Loucy (cell line): ENCODE data around the gene BMERB1.

Source experiments
- H2AFZ ChIP-seq: fragments of 200-600 bp; sonication (generic); 2 replicates; pipeline ENCODE4 v1.6.0; 2016; ENCODE audit warnings: antibody characterized with exemption, mild to moderate bottlenecking, low read length, moderate library complexity
- H3F3A ChIP-seq: fragments of 200-600 bp; 2 replicates; pipeline ENCODE4 v1.6.0; 2016; ENCODE audit warnings: antibody characterized with exemption, low read depth, mild to moderate bottlenecking
- H3K27me3 ChIP-seq: fragments of 200-600 bp; sonication (generic); 2 replicates; pipeline ENCODE4 v1.6.1; 2014; ENCODE audit warnings: low read length, mild to moderate bottlenecking; ENCODE audit not compliant: insufficient read depth, poor library complexity, severe bottlenecking
- H3K36me3 ChIP-seq: fragments of 200-600 bp; sonication (generic); 2 replicates; pipeline ENCODE4 v1.6.1; 2016; ENCODE audit warnings: low read length; ENCODE audit not compliant: insufficient read depth
- H3K4me1 ChIP-seq: fragments of 200-600 bp; sonication (generic); 2 replicates; pipeline ENCODE4 v1.5.1; 2014; ENCODE audit warnings: low read length, mild to moderate bottlenecking; ENCODE audit not compliant: insufficient read depth, poor library complexity, severe bottlenecking
- H3K4me2 ChIP-seq: fragments of 200-600 bp; sonication (generic); 2 replicates; pipeline ENCODE4 v1.6.0; 2014; ENCODE audit warnings: antibody characterized with exemption, low read length, low read depth, mild to moderate bottlenecking; ENCODE audit not compliant: poor library complexity, severe bottlenecking
- H3K4me3 ChIP-seq: fragments of 200-600 bp; sonication (generic); 2 replicates; pipeline ENCODE4 v1.5.1; 2014; ENCODE audit warnings: low read length, mild to moderate bottlenecking, mixed read lengths; ENCODE audit not compliant: poor library complexity, severe bottlenecking
- H3K79me2 ChIP-seq: fragments of 200-600 bp; sonication (generic); 2 replicates; pipeline ENCODE4 v1.6.1; 2014; ENCODE audit warnings: low read length; ENCODE audit not compliant: insufficient read depth
- H3K9ac ChIP-seq: fragments of 200-600 bp; sonication (generic); 2 replicates; pipeline ENCODE4 v1.6.0; 2014; ENCODE audit warnings: mild to moderate bottlenecking, low read depth, low read length, moderate library complexity; ENCODE audit not compliant: poor library complexity, severe bottlenecking
- H3K9me2 ChIP-seq: fragments of 200-600 bp; sonication (generic); replicated peaks from 2 replicates; pipeline ENCODE4 v1.6.1; 2016; ENCODE audit warnings: low read depth, low read length, mixed read lengths
- H3K9me3 ChIP-seq: fragments of 200-600 bp; sonication (generic); 2 replicates; pipeline ENCODE4 v1.6.1; 2014; ENCODE audit warnings: mild to moderate bottlenecking, antibody characterized with exemption, low read length, low read depth; ENCODE audit not compliant: insufficient read depth
- H4K20me1 ChIP-seq: fragments of 200-600 bp; sonication (generic); 2 replicates; pipeline ENCODE4 v1.6.0; 2014; ENCODE audit warnings: antibody characterized with exemption, low read length, mild to moderate bottlenecking; ENCODE audit not compliant: insufficient read depth, poor library complexity, severe bottlenecking
- EZH2phosphoT487 ChIP-seq: fragments of 200-600 bp; IDR thresholded peaks from 2 replicates; pipeline ENCODE4 v1.6.1; 2018; ENCODE audit warnings: antibody characterized with exemption, mild to moderate bottlenecking, moderate library complexity, borderline replicate concordance
- TF ChIP-seq, protein P1 (sequence below): fragments of 200-600 bp; sonication (generic); conservative IDR thresholded peaks from 2 replicates; pipeline ENCODE4 v1.5.1; 2014; ENCODE audit warnings: mild to moderate bottlenecking, antibody characterized with exemption, low read length

BMERB1 gene

DNA sequence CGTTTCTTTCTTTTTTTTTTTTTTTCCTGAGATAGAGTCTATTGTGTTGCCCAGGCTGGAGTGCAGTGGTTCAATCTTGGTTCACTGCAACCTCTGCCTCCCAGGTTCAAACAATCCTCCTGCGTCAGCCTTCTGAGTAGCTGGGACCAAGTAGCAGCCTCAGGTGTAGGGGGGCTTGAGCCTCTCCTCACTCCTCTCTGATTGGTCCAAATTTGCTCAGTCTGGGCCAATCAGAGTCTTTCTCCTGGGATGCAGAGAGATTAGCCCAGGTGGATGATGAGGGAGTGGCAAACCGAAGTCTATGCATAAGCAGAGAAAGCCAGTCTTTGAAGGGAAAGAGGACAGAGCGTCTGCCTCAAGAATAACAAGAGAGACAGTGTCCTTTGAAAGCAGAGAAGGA is 99.0 kb downstream of the BMERB1 start:
- no peak overlapping the region for H3K4me3 ChIP-seq
- no peak overlapping the region for H2AFZ ChIP-seq
- H3K9me2 ChIP-seq, result no peaks in the 10 kb centered on the region
- H3K79me2 ChIP-seq, result no peaks in the 10 kb centered on the region
- H3K4me1 ChIP-seq, result no peaks in the 10 kb centered on the region
- H3K9ac ChIP-seq, result no peak overlapping the region
- no peaks in the 10 kb centered on the region for H3K27me3 ChIP-seq
- no peak overlapping the region for H3K4me2 ChIP-seq
- H3K9me3 ChIP-seq, result no peaks in the 10 kb centered on the region
- no peaks in the 10 kb centered on the region for H3K36me3 ChIP-seq
- H4K20me1 ChIP-seq, result no peaks in the 10 kb centered on the region
- no peaks in the 10 kb centered on the region for H3F3A ChIP-seq
- TF ChIP-seq EZH2phosphoT487, result no peak
- TF ChIP-seq, protein P1, sequence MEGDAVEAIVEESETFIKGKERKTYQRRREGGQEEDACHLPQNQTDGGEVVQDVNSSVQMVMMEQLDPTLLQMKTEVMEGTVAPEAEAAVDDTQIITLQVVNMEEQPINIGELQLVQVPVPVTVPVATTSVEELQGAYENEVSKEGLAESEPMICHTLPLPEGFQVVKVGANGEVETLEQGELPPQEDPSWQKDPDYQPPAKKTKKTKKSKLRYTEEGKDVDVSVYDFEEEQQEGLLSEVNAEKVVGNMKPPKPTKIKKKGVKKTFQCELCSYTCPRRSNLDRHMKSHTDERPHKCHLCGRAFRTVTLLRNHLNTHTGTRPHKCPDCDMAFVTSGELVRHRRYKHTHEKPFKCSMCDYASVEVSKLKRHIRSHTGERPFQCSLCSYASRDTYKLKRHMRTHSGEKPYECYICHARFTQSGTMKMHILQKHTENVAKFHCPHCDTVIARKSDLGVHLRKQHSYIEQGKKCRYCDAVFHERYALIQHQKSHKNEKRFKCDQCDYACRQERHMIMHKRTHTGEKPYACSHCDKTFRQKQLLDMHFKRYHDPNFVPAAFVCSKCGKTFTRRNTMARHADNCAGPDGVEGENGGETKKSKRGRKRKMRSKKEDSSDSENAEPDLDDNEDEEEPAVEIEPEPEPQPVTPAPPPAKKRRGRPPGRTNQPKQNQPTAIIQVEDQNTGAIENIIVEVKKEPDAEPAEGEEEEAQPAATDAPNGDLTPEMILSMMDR, result no peak

DNA sequence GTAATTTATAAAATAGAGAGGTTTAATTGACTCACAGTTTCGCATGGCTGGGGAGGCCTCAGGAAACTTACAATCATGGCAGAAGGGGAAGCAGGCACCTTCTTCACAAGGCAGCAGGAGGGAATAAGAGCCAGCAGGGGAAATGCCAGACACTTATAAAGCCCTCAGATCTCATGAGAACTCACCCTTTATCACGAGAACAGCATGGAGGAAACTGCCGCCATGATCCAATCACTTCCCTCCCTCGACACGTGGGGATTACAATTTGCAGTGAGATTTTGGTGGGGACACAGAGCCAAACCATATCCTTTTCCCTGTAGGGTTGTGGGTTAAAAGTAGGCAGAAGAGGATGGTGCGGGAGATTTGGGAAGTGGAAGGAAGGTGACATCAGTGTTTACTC is 101.4 kb downstream of the BMERB1 start:
- H4K20me1 ChIP-seq, result no peaks in the 10 kb centered on the region
- H3K36me3 ChIP-seq, result no peaks in the 10 kb centered on the region
- H3K4me3 ChIP-seq, result no peak overlapping the region
- no peaks in the 10 kb centered on the region for H3K79me2 ChIP-seq
- no peak overlapping the region for H3K9ac ChIP-seq
- no peaks in the 10 kb centered on the region for H3K9me3 ChIP-seq
- no peaks in the 10 kb centered on the region for H3K4me1 ChIP-seq
- H3K4me2 ChIP-seq, result no peak overlapping the region
- no peaks in the 10 kb centered on the region for H3K27me3 ChIP-seq
- no peaks in the 10 kb centered on the region for H3K9me2 ChIP-seq
- no peak overlapping the region for H2AFZ ChIP-seq
- no peaks in the 10 kb centered on the region for H3F3A ChIP-seq
- no peak for TF ChIP-seq EZH2phosphoT487
- TF ChIP-seq, protein P1, result no peak

DNA sequence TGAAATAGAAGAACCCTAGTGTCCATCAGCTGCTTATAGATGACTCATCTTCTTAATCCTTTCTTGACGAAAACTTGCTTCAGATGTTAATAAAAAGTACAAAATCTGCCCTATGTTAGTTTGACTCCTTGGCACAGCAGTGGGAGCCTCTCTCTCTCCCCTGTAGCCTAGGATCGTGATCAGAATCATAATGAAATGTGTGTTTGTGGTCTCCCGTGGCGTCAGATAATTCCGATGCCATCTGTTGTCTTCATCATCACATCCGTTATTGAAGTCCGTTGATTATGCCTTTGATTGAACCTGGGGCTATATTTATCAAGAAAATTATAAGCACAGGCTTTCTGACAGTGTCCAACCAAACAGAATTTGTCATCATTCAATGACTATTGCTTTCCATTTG is 102.5 kb downstream of the BMERB1 start:
- H3F3A ChIP-seq, result no peaks in the 10 kb centered on the region
- no peaks in the 10 kb centered on the region for H3K79me2 ChIP-seq
- no peak overlapping the region for H3K4me3 ChIP-seq
- TF ChIP-seq EZH2phosphoT487, result no peak
- TF ChIP-seq, protein P1, result no peak
- H3K9me3 ChIP-seq, result no peaks in the 10 kb centered on the region
- no peaks in the 10 kb centered on the region for H4K20me1 ChIP-seq
- H3K4me1 ChIP-seq, result no peaks in the 10 kb centered on the region
- no peak overlapping the region for H2AFZ ChIP-seq
- no peak overlapping the region for H3K9ac ChIP-seq
- no peaks in the 10 kb centered on the region for H3K27me3 ChIP-seq
- H3K36me3 ChIP-seq, result no peaks in the 10 kb centered on the region
- no peak overlapping the region for H3K4me2 ChIP-seq
- no peaks in the 10 kb centered on the region for H3K9me2 ChIP-seq
